Measurements from ENCODE around the gene KCNA10.

DNA sequence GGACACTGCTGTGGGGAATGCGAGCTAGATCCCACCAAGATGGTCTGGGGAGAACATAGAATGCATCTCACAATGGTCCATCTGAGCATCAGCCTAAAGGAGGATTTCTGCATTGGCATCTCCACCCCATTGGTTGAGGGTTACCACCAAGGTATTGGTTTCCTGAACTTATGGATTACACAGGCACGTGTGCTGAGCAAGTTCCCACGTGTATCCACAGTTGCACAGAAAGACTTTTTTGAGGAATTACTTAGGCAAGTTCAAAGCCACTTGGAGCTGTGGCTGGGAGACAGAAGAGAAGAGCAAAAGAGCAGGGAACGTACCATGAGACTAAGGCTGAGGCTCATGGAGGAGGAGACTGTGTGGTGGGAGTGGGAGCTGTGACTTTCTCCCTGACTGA is 44.1 kb upstream of the KCNA10 start:
- TF ChIP-seq, protein P1, sequence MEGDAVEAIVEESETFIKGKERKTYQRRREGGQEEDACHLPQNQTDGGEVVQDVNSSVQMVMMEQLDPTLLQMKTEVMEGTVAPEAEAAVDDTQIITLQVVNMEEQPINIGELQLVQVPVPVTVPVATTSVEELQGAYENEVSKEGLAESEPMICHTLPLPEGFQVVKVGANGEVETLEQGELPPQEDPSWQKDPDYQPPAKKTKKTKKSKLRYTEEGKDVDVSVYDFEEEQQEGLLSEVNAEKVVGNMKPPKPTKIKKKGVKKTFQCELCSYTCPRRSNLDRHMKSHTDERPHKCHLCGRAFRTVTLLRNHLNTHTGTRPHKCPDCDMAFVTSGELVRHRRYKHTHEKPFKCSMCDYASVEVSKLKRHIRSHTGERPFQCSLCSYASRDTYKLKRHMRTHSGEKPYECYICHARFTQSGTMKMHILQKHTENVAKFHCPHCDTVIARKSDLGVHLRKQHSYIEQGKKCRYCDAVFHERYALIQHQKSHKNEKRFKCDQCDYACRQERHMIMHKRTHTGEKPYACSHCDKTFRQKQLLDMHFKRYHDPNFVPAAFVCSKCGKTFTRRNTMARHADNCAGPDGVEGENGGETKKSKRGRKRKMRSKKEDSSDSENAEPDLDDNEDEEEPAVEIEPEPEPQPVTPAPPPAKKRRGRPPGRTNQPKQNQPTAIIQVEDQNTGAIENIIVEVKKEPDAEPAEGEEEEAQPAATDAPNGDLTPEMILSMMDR (IDR thresholded peaks at IDR 0.05), result no peak
- TF ChIP-seq POLR2A (IDR thresholded peaks at IDR 0.05), result no peak
- TF ChIP-seq POLR2AphosphoS5 (IDR thresholded peaks at IDR 0.05), result no peak
